DMS53 treated with DMSO at 0.1 percent for 48 hours (cell line): Measurements from ENCODE around the gene HOXB6.

Experiments
- DNase-seq: peaks from one replicate; lab custom pipeline; 2025; ENCODE audit not compliant: unreplicated experiment; lab: John Stamatoyannopoulos, UW

The HOXB6 gene

GRCh38 chr17:48636177-48637018 lies 31.6 kb upstream of the HOXB6 start:
- no peak for DNase-seq

GRCh38 chr17:48634493-48635208 lies 29.9 kb upstream of the HOXB6 start:
- no peak for DNase-seq

GRCh38 chr17:48633266-48633677 lies 28.5 kb upstream of the HOXB6 start:
- no peak for DNase-seq

GRCh38 chr17:48632579-48633265 lies 27.9 kb upstream of the HOXB6 start:
- DNase-seq = no peak

GRCh38 chr17:48631693-48632578 lies 27.1 kb upstream of the HOXB6 start:
- DNase-seq = no peak

GRCh38 chr17:48630925-48631692 lies 26.3 kb upstream of the HOXB6 start:
- no peak for DNase-seq

- DNase-seq = no peak
Measured at GRCh38 chr17:48630009-48630924, 25.5 kb upstream of the HOXB6 start.

GRCh38 chr17:48629411-48629759 lies 24.6 kb upstream of the HOXB6 start:
- DNase-seq = no peak

GRCh38 chr17:48628649-48629410 lies 24.0 kb upstream of the HOXB6 start:
- no peak for DNase-seq

- DNase-seq = no peak
Measured at GRCh38 chr17:48627623-48628521, 23.1 kb upstream of the HOXB6 start.

- DNase-seq = no peak
Measured at GRCh38 chr17:48627118-48627597, 22.4 kb upstream of the HOXB6 start.

- DNase-seq = no peak
Measured at GRCh38 chr17:48626245-48627117, 21.7 kb upstream of the HOXB6 start, which contains the start of gene HOXB9. Gene HOXB9, minus strand, starts transcription at chr17:48626358. Its CDS starts 89 bp downstream, at chr17:48626269.

GRCh38 chr17:48625495-48626244 lies 20.9 kb upstream of the HOXB6 start:
- DNase-seq = no peak

- DNase-seq = no peak
Measured at GRCh38 chr17:48624544-48625494, 20.0 kb upstream of the HOXB6 start.
